Activated T-cell treated with anti-CD3 and anti-CD28 coated beads, Interleukin-2, amount 50 U/mL, for 4 hours (primary cell): Measurements from ENCODE around the gene NEUROD1. TPM values are rescaled to one million over a fixed set of nuclear protein-coding genes. Genes with fewer than 3 reads are reported as not detected.

ENCODE experiments used
- ATAC-seq, 2 donors: fragments of 200-7000 bp; cut with Tn5 transposase; one replicate each; pipeline ENCODE4 v1.10.0; 2021
- DNase-seq: peaks from one replicate; pipeline ENCODE4 v3.0.0-alpha.2; 2020
- H3K27me3 Mint-ChIP-seq: one replicate; pipeline ENCODE4 v1.8.0; 2021; ENCODE audit warnings: low read depth, mixed read lengths
- H3K36me3 Mint-ChIP-seq: one replicate; pipeline ENCODE4 v1.8.0; 2022; ENCODE audit warnings: mixed read lengths; ENCODE audit not compliant: insufficient read depth
- H3K4me1 Mint-ChIP-seq: one replicate; pipeline ENCODE4 v1.8.0; 2021; ENCODE audit warnings: low read depth, mixed read lengths
- H3K4me3 Mint-ChIP-seq: one replicate; pipeline ENCODE4 v1.8.0; 2021; ENCODE audit warnings: mild to moderate bottlenecking, moderate library complexity, mixed read lengths
- H3K9me3 Mint-ChIP-seq: one replicate; pipeline ENCODE4 v1.8.0; 2021; ENCODE audit warnings: mixed read lengths
- total RNA-seq, 3 donors: library from RNA; stranded (reverse); gene quantifications; one replicate each; pipeline ENCODE4 v1.2.1, GENCODE V29; 2021

Gene NEUROD1
- total RNA-seq, 3 donors from 2014 or later: not detected

DNA sequence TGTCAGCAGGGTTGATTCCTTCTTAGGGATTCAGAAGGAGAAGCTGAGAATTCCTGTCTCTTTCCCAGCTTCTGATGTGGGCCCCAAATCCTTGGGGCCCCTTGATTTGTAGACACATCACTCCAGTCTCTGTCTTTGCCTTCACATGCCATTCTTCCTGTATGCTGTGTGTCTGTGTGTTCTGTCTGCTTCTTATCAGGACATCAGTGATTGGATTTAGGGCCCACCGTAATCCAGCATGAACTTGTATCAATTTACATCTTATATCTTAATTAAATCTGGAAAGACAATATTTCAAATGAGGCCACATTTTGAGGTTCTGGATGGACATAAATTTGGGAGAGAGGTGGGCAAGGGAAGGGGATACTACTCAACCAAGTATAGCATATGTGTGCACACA is 9.7 kb downstream of the NEUROD1 start:
- Mint-ChIP-seq H3K36me3 (peaks cover 2% of the 10 kb centered on the region), H3K27me3 (peaks cover 33% of the 10 kb centered on the region), H3K4me1 (peaks cover 3% of the 10 kb centered on the region), H3K4me3 (no peak overlapping the region), H3K9me3 (peaks cover 13% of the 10 kb centered on the region)
- ATAC-seq: no peak
- no peak for DNase-seq

DNA sequence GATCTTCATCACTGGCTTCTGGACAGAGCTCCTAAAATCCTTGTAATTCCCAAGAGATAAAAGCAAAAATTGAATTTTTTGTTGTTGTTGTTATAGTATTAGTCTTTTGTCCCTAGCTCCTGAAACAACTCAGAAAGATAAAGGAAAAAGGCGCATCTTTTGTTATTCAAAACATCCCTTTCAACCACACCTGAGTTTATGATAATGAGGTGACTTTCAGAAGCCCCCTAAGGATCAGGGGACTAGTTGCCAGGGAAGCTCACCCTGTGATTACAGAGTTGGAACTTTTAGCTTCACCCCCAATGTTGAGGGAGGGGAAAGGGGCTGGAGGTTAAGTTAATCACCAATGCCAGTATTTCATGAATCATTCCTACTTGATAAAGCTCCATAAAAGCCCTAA is 13.1 kb downstream of the NEUROD1 start:
- Mint-ChIP-seq H3K27me3 (peaks cover 25% of the 10 kb centered on the region), H3K9me3 (peaks cover 16% of the 10 kb centered on the region), H3K36me3 (peaks cover 2% of the 10 kb centered on the region), H3K4me3 (no peak overlapping the region), H3K4me1 (no peaks in the 10 kb centered on the region)
- ATAC-seq (no peak), DNase-seq (no peak)

DNA sequence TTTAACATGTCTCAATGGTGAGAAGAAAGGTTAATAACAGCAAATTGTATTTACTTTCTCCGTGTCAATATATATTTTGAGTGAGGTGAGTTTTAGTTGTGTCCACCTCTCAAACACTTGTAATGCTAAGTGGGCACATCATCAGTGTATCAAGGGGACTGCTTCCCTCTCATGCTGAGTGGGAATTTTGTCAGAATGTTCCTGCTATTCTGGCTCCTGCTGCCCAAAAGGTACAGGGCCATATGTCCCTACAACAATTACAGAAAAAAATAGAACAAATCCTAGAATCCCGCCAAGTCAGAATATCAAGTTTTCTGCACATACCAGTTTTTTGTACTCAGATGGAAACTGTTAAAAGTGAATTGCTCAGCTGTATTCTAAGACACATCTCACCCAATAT is 18.0 kb downstream of the NEUROD1 start:
- H3K36me3 Mint-ChIP-seq: peaks cover 2% of the 10 kb centered on the region
- peaks cover under 1% of the 10 kb centered on the region for H3K4me1 Mint-ChIP-seq
- peaks cover 39% of the 10 kb centered on the region for H3K27me3 Mint-ChIP-seq
- DNase-seq (no peak), ATAC-seq (no peak)
- H3K4me3 Mint-ChIP-seq: no peak overlapping the region
- H3K9me3 Mint-ChIP-seq: peaks cover 16% of the 10 kb centered on the region

DNA sequence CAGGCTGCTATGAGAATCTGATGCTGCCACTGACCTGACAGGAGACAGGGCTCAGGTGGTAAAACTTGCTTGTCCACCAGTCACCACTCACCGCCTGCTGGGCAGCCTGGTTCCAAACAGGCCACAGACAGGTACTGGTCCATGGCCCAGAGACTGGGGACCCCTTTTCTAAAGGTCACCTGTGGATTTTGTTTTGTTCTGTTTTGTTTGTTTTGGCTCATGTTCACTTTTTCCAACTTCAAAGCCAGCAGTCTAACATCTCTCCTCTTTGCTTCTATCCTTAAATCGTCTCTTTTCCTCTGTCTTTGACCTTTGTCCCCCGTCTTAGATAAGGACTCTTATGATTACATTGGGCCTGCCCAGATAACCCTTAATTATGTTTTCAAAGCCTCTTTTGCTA is 20.1 kb downstream of the NEUROD1 start:
- peaks cover 8% of the 10 kb centered on the region for H3K4me1 Mint-ChIP-seq
- H3K4me3 Mint-ChIP-seq: no peak overlapping the region
- no peaks in the 10 kb centered on the region for H3K9me3 Mint-ChIP-seq
- ATAC-seq (no peak), DNase-seq (no peak)
- H3K27me3 Mint-ChIP-seq: peaks cover 47% of the 10 kb centered on the region
- no peaks in the 10 kb centered on the region for H3K36me3 Mint-ChIP-seq

DNA sequence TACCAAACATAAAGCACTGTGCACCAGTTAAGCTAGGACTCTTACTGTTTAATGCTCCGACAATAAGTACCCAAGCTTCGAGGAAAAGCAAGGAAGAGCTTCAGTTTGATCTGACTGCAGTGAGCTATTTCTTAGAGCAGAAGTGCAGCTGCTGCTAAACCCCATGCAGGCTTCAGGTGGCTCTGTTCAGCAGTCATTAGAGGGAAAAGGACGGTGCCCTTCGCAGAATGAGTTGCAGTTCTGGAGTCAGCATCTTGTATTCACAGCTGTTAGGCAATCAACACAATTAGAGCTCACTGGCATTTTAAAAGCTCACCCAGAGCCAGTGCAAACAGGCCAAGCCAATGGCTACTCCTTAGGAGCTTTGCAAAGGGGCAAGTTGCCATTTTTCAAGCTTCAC is 21.9 kb downstream of the NEUROD1 start:
- Mint-ChIP-seq H3K9me3 (no peaks in the 10 kb centered on the region), H3K4me3 (no peak overlapping the region), H3K4me1 (peaks cover 8% of the 10 kb centered on the region), H3K36me3 (no peaks in the 10 kb centered on the region), H3K27me3 (peaks cover 53% of the 10 kb centered on the region)
- no peak for ATAC-seq
- no peak for DNase-seq

DNA sequence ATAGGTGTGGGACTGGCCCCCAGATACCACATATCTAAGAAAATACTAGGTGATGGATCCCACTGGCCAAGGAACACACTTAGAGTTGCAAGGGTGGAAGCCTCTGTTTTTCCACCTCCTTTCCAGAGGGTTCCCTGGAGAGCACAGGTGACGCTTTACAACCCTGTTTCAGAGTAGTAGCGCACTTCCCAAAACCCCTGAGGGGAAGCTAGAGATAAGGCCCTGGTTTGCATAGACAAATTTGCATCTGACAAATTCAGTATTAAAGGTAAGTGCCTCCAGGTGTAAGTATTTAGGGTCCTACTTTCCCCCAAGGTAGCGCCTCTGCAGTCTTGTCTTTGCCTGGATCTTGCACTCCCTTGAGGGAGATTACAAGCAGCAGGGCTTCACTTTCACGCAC is 22.9 kb downstream of the NEUROD1 start:
- H3K4me3 Mint-ChIP-seq: peak overlapping the region; percentile 27
- DNase-seq: no peak
- H3K27me3 Mint-ChIP-seq: peaks cover 56% of the 10 kb centered on the region
- no peaks in the 10 kb centered on the region for H3K36me3 Mint-ChIP-seq
- peaks cover 8% of the 10 kb centered on the region for H3K4me1 Mint-ChIP-seq
- no peaks in the 10 kb centered on the region for H3K9me3 Mint-ChIP-seq
- no peak for ATAC-seq

DNA sequence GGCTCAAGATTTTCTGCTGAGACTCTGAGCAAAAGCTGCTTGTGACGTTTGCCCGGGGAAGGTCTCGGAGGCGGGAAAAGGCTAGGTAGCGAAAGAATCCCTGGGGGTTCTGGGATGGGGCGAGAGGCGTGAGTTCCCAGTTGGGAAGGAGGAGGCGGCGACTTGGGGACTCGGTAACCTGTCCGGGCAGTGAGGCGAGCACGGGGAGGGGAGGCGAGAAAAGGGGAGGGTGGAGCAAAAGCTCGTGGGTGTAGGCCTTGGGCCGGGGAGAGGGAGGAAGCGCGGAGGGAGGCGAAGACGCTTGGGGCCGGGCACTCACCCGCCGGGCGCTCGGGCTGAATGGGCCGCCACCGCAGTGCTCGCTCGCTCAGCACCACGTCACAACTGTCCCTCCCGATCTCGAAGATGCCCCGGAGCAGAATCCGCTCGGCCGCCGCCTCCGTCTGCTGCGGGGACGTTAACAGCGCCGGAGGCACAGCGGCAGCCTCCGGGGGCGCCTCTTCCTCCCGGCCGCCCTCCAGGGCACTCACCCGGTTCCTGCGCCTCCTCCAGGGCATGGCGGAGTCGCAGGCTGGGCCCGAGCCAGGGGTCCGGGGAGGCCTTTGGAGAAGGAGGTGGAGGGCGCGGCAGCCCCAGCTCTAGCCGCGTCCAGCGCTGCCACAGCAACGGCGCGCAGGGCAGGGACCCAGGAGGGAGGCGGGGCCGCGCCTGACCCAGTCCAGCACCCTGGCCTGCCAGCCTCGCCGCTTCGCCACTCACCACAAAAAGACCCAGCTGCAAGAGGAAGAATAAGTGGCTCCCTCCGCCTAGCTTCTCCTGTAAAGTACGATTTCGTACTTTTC is 23.6 kb downstream of the NEUROD1 start, which contains the start of gene CERKL:
Gene CERKL (minus strand): TSS at position 656 of the 842 bp plus-strand sequence. CDS start 99 bp downstream, at position 557.
- DNase-seq: no peak
- peaks cover 59% of the 10 kb centered on the region for H3K27me3 Mint-ChIP-seq
- no peaks in the 10 kb centered on the region for H3K36me3 Mint-ChIP-seq

DNA sequence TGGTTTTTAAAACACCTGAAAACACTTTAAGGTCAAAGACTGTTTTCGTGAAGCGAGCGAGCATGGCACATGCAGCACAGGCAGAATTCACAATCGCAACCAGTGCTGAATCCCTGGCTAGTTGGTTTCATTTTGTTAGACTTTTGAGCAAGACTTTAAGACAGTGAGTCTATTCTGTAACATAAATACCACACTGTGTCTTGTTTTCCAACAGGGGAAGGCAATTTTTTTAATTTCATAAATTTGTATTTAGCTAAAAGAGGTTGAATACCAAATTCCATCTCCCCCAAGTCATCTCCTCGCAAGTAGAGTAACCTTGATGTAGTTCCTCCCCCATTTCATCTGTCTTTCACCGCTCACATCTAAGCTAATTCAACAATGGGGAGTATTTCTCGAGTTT is 24.8 kb downstream of the NEUROD1 start:
- H3K27me3 Mint-ChIP-seq: peaks cover 61% of the 10 kb centered on the region
- no peak for ATAC-seq
- H3K4me1 Mint-ChIP-seq: peaks cover 8% of the 10 kb centered on the region
- no peak overlapping the region for H3K4me3 Mint-ChIP-seq
- no peaks in the 10 kb centered on the region for H3K9me3 Mint-ChIP-seq
- no peak for DNase-seq
- no peaks in the 10 kb centered on the region for H3K36me3 Mint-ChIP-seq

More for the DNA sequence above, 23.6 kb downstream of the NEUROD1 start, which contains the start of gene CERKL:
- Mint-ChIP-seq H3K4me3 (peak within 1 kb of the TSS; percentile 69), H3K9me3 (no peaks in the 10 kb centered on the region), H3K4me1 (peaks cover 8% of the 10 kb centered on the region)
- ATAC-seq: peak; percentile 73 to 75

DNA sequence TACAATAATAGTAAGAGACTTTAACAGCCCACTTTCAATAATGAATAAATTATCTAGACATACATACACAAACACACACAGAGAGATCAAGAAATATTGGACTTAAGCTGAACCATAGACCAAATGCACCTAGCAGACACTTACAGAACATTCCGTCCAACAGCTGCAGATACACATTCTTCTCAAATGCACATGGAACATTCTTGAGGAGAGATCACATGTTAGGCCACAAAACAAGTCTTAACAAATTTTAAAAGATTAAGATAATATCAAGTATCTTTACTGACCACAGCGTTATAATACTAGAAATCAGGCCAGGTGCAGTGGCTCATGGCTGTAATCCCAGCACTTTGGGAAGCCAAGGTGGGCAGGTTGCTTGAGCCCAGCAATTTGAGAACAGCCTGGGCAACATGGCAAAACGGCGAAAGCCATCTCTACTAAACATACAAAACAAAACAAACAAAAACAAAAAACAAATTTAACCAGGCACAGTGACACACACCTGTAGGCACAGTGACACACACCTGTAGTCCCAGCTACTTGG is 30.8 kb downstream of the NEUROD1 start:
- DNase-seq (no peak), ATAC-seq (no peak)
- Mint-ChIP-seq H3K36me3 (no peaks in the 10 kb centered on the region), H3K9me3 (no peaks in the 10 kb centered on the region), H3K4me1 (no peaks in the 10 kb centered on the region), H3K4me3 (no peak overlapping the region), H3K27me3 (peaks cover 44% of the 10 kb centered on the region)

DNA sequence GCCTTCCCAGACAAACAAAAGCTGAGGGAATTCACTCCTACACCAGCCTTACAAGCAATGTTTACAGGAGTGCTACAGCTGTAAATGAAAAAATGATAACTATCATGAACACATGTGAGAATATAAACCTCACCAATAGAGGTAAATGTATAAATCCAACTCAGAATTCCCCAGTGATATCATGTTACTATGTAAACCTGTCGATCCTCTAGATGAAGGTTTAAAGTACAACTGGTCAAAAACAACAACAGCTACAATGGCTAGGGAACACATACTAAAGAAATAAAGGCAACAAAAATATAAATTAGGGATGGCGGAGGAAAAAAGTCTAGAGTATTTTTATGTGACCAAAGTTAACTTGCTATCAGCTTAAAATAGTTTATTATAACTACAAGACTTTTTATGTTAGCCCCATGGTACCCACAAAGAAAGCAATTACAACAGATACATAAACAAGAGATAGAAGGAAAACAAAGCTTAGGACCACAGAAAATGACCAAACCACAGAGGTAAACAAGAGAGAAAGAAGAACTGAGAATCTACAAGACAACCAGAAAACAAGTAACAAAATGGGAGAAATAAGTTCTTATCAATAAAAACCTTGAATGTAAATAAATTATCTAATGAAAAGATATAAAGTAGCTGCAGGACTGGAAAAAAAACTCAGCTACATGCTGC is 31.7 kb downstream of the NEUROD1 start:
- no peak for DNase-seq
- Mint-ChIP-seq H3K4me3 (no peak overlapping the region), H3K4me1 (no peaks in the 10 kb centered on the region), H3K9me3 (no peaks in the 10 kb centered on the region), H3K27me3 (peaks cover 45% of the 10 kb centered on the region), H3K36me3 (no peaks in the 10 kb centered on the region)
- ATAC-seq: no peak

DNA sequence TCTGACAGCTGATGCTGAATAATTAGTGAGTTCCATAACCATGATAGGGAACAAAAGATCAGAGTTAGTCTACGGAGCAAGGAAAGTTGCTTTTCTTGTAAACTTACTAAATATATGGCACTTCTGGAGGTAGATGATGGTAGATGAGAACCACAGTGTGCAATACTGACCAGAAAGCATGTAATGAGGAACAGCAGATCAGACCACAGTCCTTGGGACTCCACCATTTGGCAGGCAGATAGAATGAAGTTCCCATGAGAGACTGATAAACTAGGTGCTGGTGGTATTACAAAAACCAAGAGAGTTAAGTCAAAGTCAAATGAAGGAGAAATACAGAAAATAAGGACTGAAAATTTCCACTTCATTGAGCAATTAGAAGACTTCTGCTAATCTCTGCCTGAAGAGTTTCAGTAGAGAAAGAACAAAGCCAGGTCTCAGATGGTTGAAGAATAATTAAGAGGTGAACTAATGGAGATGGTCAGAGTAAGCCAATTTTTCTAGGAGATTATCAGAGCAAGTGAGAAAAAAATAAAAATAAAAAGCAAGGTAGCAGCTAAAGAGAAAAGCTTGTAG is 33.8 kb downstream of the NEUROD1 start:
- Mint-ChIP-seq H3K9me3 (no peaks in the 10 kb centered on the region), H3K4me3 (no peak overlapping the region), H3K27me3 (peaks cover 39% of the 10 kb centered on the region), H3K36me3 (no peaks in the 10 kb centered on the region), H3K4me1 (no peaks in the 10 kb centered on the region)
- DNase-seq (no peak), ATAC-seq (no peak)

DNA sequence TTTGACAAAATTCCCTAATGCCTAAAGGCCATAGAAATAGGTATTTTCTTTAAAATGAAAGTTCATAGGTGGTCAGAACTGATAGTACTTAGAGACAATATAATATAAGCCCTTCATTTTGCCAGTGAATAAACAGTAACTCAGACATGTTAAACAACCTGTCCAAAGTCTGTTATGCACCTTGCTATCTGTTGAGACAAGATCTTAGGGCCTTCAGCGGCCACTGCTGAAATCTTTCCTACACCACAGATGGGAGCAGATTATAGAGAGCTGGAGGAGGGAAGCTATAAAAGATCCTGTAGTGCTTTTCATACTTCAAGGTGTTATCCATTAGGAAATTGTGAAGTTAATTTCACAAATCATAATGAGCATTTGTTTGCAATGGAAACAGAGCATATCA is 37.2 kb downstream of the NEUROD1 start:
- Mint-ChIP-seq H3K36me3 (no peaks in the 10 kb centered on the region), H3K9me3 (no peaks in the 10 kb centered on the region), H3K4me1 (no peaks in the 10 kb centered on the region), H3K27me3 (peaks cover 27% of the 10 kb centered on the region), H3K4me3 (no peak overlapping the region)
- ATAC-seq: no peak
- DNase-seq: no peak

DNA sequence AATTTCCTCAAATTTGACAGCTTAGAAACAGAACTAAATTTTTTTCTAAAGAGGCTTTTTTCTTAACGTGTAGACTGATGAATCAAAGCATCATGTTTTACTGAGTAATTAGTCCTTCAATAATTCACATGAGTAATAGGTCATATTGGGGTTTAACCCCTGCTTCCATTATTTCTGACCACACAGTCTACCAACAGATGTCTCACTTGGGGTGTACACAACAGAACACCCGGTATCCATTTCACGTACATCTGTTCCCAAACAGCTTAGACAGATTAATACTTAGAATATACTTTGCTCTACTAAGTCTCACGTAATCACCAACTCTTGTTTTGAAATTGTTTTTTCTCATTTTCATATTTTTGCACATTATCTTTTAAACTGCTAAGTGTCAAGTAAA is 38.2 kb downstream of the NEUROD1 start:
- Mint-ChIP-seq H3K36me3 (no peaks in the 10 kb centered on the region), H3K27me3 (peaks cover 25% of the 10 kb centered on the region), H3K9me3 (no peaks in the 10 kb centered on the region), H3K4me1 (no peaks in the 10 kb centered on the region), H3K4me3 (no peak overlapping the region)
- DNase-seq (no peak), ATAC-seq (no peak)

DNA sequence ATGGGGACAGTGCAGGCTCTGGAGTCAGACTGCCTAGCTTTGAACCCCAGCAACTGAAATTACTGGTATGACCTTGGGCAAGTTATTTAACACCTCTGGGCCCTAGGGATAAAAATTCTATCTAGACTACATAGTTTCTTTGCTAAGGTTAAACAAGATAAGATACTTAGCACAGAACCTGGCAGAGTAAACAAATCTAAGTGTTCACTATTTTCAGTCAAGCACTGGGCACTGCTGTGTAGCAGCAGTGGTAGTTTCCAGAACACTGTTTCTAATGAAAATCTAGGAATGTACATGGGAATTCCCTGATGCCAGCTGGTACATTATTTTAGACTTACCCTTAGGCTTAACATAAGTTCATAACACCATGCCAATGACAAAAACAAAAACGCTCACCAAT is 40.6 kb downstream of the NEUROD1 start:
- no peaks in the 10 kb centered on the region for H3K4me1 Mint-ChIP-seq
- no peak for ATAC-seq
- H3K9me3 Mint-ChIP-seq: no peaks in the 10 kb centered on the region
- DNase-seq: no peak
- H3K4me3 Mint-ChIP-seq: no peak overlapping the region
- peaks cover 12% of the 10 kb centered on the region for H3K27me3 Mint-ChIP-seq
- H3K36me3 Mint-ChIP-seq: no peaks in the 10 kb centered on the region
